Heart left ventricle (tissue), 16 donors: ENCODE results near the gene MUC16. TPM values are rescaled to one million over a fixed set of nuclear protein-coding genes. Genes with fewer than 3 reads are reported as not detected.

ENCODE experiments used
- ATAC-seq, 4 donors: fragments of 200-7000 bp; cut with Tn5 transposase; one replicate each; pipeline ENCODE4 v1.9.1; 2020 to 2022; ENCODE audit warnings: moderate library complexity in 4 of 4, mild to moderate bottlenecking in 3 of 4, moderate number of reproducible peaks in 1 of 4
- DNase-seq, 5 donors: peaks; one replicate each; pipeline ENCODE4 v3.0.0-alpha.2; 2020
- H3K27ac ChIP-seq, 12 donors: fragments of 200-600 bp; sonication (generic) in 4 of 12; one replicate each; pipeline versions ENCODE4 v1.5.0 to v1.8.0; 2016 to 2022; ENCODE audit warnings: mild to moderate bottlenecking in 2 of 12
- H3K27me3 ChIP-seq, 9 donors: fragments of 200-600 bp; sonication (generic) in 2 of 9; one replicate each; pipeline versions ENCODE4 v1.5.1 to v1.8.0; 2016 to 2022; ENCODE audit warnings: mild to moderate bottlenecking in 3 of 9
- H3K36me3 ChIP-seq, 9 donors: fragments of 200-600 bp; sonication (generic) in 2 of 9; one replicate each; pipeline versions ENCODE4 v1.5.0 to v1.8.0; 2018 to 2022; ENCODE audit warnings: mild to moderate bottlenecking in 2 of 9
- H3K4me1 ChIP-seq, 12 donors: fragments of 200-600 bp; sonication (generic) in 4 of 12; one replicate each; pipeline versions ENCODE4 v1.5.0 to v1.8.0; 2016 to 2022; ENCODE audit warnings: mild to moderate bottlenecking in 3 of 12
- H3K4me3 ChIP-seq, 12 donors: fragments of 200-600 bp; sonication (generic) in 4 of 12; one replicate each; pipeline versions ENCODE4 v1.5.0 to v1.8.0; 2017 to 2022; ENCODE audit warnings: mild to moderate bottlenecking in 9 of 12, moderate library complexity in 4 of 12
- H3K9me3 ChIP-seq, 12 donors: fragments of 200-600 bp; sonication (generic) in 4 of 12; one replicate each; pipeline versions ENCODE4 v1.5.0 to v1.8.0; 2016 to 2022; ENCODE audit warnings: mild to moderate bottlenecking in 1 of 12
- CTCF ChIP-seq, 12 donors: fragments of 200-600 bp; sonication (generic) in 4 of 12; IDR thresholded peaks; one replicate each; pipeline versions ENCODE4 v1.5.0 to v1.8.0; 2018 to 2022; ENCODE audit warnings: antibody characterized with exemption in 12 of 12, mild to moderate bottlenecking in 5 of 12
- POLR2A ChIP-seq, 2 donors: fragments of 450-650 bp; IDR thresholded peaks; one replicate each; pipeline ENCODE4 v1.6.1; 2017; ENCODE audit warnings: antibody characterized with exemption in 2 of 2, mild to moderate bottlenecking in 2 of 2, moderate library complexity in 2 of 2
- whole genome bisulfite sequencing, 4 donors: extraction: QIAGEN DNeasy Blood & Tissue Kit in 2 of 4; methylation state at CpG; one replicate each; pipeline versions ENCODE4 v1.1.5 to v1.1.7; 2013 to 2018; 5-methylcytosine and 5-hydroxymethylcytosine counted together
- intact Hi-C, 10 donors: fragments of 100-400 bp; cut with DNase I; formaldehyde crosslinking; loops; one replicate each; pipeline versions ENCODE4 v1.11.1 to v1.14.2; 2022
- polyA plus RNA-seq, 2 donors: library from polyadenylated mRNA; stranded (reverse); fragments of 200-250 nt; gene quantifications; one replicate each; pipeline ENCODE4 v1.2.3, GENCODE V29; 2013
- total RNA-seq, 9 donors: library from RNA; depleted of rRNA in 2 of 9; stranded (reverse); fragments of >200 nt in 2 of 9; fragmentation: NEBNext Ultra II Directional in 3 of 9; extraction: Animal tissue kit (Norgen Biotek cat#: 25700) in 3 of 9; gene quantifications; one replicate each; pipeline versions ENCODE4 v1.1.0 to v1.2.4, GENCODE V29; 2016 to 2023
- donor health status: ischemic (EF 13 %, LVEDD 7.1; RV severe dilation, severe dysfunction).
- donor health status: healthy with polysubstance abuse.
- donor health status: DM: no; HTN: yes; CAD: no.
- donor health status: DM: no; HTN: no; CAD: no.
- donor health status: ischemic (EF 25% LVEDD 6.9; RV normal size, moderate dysfunction).
- donor health status: ischemic (EF 25% LVEDD 5.7; RV mildly dilated, moderate dysfunction).
- donor health status: healthy.
- donor health status: DM: yes; HTN: yes; CAD: no.
- donor health status: ischemic (EF 35%, LVEDD 5.7; RV mildly dilated, moderate dysfunction).
- donor health status: nonischemic (EF 11% LVEDD 7.7; RV severe dilation, severe dysfunction).
- donor health status: DM: yes; HTN: yes; CAD: no.
- donor health status: PGD.
- donor health status: ischemic (EF 29% LVEDD 5.4; RV normal size, mild dysfunction).
- donor health status: nonischemic (EF 23%, LVEDD 6.1; RV moderate dilation, normal function).

The MUC16 gene
- total and polyA plus RNA-seq, 11 donors: under 0.01 to 16.2 (median 0.05) TPM; not detected in 7

GRCh38 chr19:9008667-9009066 lies 1.5 kb downstream of the MUC16 start:
- DNase-seq (no peak), ATAC-seq (no peak)
- intact Hi-C loops: no loop called here
- Histone ChIP-seq H3K27me3 (peaks cover 0 to 21% (median 0%) of the 10 kb centered on the region in 9 donors), H3K4me1 (no peaks in the 10 kb centered on the region), H3K36me3 (no peaks in the 10 kb centered on the region), H3K27ac (no peak overlapping the region), H3K9me3 (no peaks in the 10 kb centered on the region), H3K4me3 (no peak overlapping the region)
- WGBS, 4 donors: 57 to 82% (median 75%) methylated on average over 3 to 10 of the region's 10 CpGs
- no peak for TF ChIP-seq CTCF (IDR thresholded peaks at IDR 0.05)
- no peak for TF ChIP-seq POLR2A (IDR thresholded peaks at IDR 0.05)

GRCh38 chr19:9000933-9001332 lies 9.3 kb downstream of the MUC16 start:
- DNase-seq: no peak
- intact Hi-C loops: no loop called here
- 83 to 93% (median 88%) methylated on average over 5 of the region's 5 CpGs for WGBS, 4 donors
- no peak for ATAC-seq
- peaks cover 0 to 10% (median 0%) of the 10 kb centered on the region in 12 donors for H3K9me3 ChIP-seq
- H3K27ac ChIP-seq: no peak overlapping the region
- no peak overlapping the region for H3K4me3 ChIP-seq
- H3K36me3 ChIP-seq: no peaks in the 10 kb centered on the region
- H3K4me1 ChIP-seq: no peaks in the 10 kb centered on the region
- TF ChIP-seq CTCF (IDR thresholded peaks at IDR 0.05): no peak
- TF ChIP-seq POLR2A (IDR thresholded peaks at IDR 0.05): no peak
- peaks cover 0 to 4% (median 0%) of the 10 kb centered on the region in 9 donors for H3K27me3 ChIP-seq

GRCh38 chr19:8988204-8988603 lies 22.0 kb downstream of the MUC16 start:
- H3K27me3 ChIP-seq: no peaks in the 10 kb centered on the region
- intact Hi-C loops: no loop called here
- peak in 1 of 12 donors; percentile 23 for TF ChIP-seq CTCF (IDR thresholded peaks at IDR 0.05)
- no peak for TF ChIP-seq POLR2A (IDR thresholded peaks at IDR 0.05)
- ATAC-seq (no peak), DNase-seq (no peak)
- H3K9me3 ChIP-seq: no peaks in the 10 kb centered on the region
- H3K4me3 ChIP-seq: no peak overlapping the region
- no peak overlapping the region for H3K27ac ChIP-seq
- no peaks in the 10 kb centered on the region for H3K36me3 ChIP-seq
- H3K4me1 ChIP-seq: no peaks in the 10 kb centered on the region
- 65 to 71% (median 68%) methylated on average over 10 of the region's 10 CpGs for WGBS, 4 donors

GRCh38 chr19:8986296-8986695 lies 23.9 kb downstream of the MUC16 start:
- WGBS, 4 donors: 39 to 73% (median 66%) methylated on average over 2 to 3 of the region's 3 CpGs
- H3K27ac ChIP-seq: no peak overlapping the region
- H3K27me3 ChIP-seq: no peaks in the 10 kb centered on the region
- TF ChIP-seq POLR2A (IDR thresholded peaks at IDR 0.05) (no peak), CTCF (IDR thresholded peaks at IDR 0.05) (no peak)
- DNase-seq (no peak), ATAC-seq (no peak)
- H3K36me3 ChIP-seq: no peaks in the 10 kb centered on the region
- H3K4me3 ChIP-seq: no peak overlapping the region
- H3K4me1 ChIP-seq: no peaks in the 10 kb centered on the region
- intact Hi-C loops: no loop called here
- no peaks in the 10 kb centered on the region for H3K9me3 ChIP-seq
